ENCODE data around the gene ANOS1. TPM values are rescaled to one million over a fixed set of nuclear protein-coding genes. Genes with fewer than 3 reads are reported as not detected.
"Not testable (repeated sequence)": the region's sequence is repeated elsewhere in the genome, so short reads cannot be mapped to it uniquely, and the experiment has no call there.

Gene ANOS1
- polyA plus RNA-seq, 4 donors: 7.3 to 12.0 (median 8.4) TPM

GRCh38 chrX:8635812-8636211 is 96.1 kb downstream of the ANOS1 start:
- no peak for DNase-seq (ENCODE audit: low read depth in 4 of 4, low spot score in 2 of 4)

- DNase-seq (ENCODE audit: low read depth in 4 of 4, low spot score in 2 of 4): no peak
These were observed 99.0 kb downstream of the ANOS1 start for GRCh38 chrX:8632924-8633323.

GRCh38 chrX:8629871-8630270 is 102.1 kb downstream of the ANOS1 start:
- no peak for DNase-seq (ENCODE audit: low read depth in 4 of 4, low spot score in 2 of 4)

- DNase-seq (ENCODE audit: low read depth in 4 of 4, low spot score in 2 of 4): no peak
These were observed 104.1 kb downstream of the ANOS1 start for GRCh38 chrX:8627796-8628195.

GRCh38 chrX:8607326-8607725 is 124.6 kb downstream of the ANOS1 start:
- DNase-seq (ENCODE audit: low read depth in 4 of 4, low spot score in 2 of 4): no peak

- DNase-seq (ENCODE audit: low read depth in 4 of 4, low spot score in 2 of 4): no peak
These were observed 127.8 kb downstream of the ANOS1 start for GRCh38 chrX:8604131-8604530.

- DNase-seq (ENCODE audit: low read depth in 4 of 4, low spot score in 2 of 4): no peak
These were observed 140.4 kb downstream of the ANOS1 start for GRCh38 chrX:8591501-8591900.

GRCh38 chrX:8586953-8587352 is 145.0 kb downstream of the ANOS1 start:
- DNase-seq (ENCODE audit: low read depth in 4 of 4, low spot score in 2 of 4): no peak

GRCh38 chrX:8579602-8580001 is 152.3 kb downstream of the ANOS1 start:
- no peak for DNase-seq (ENCODE audit: low read depth in 4 of 4, low spot score in 2 of 4)

- no peak for DNase-seq (ENCODE audit: low read depth in 4 of 4, low spot score in 2 of 4)
These were observed 155.1 kb downstream of the ANOS1 start for GRCh38 chrX:8576821-8577220.

- DNase-seq (ENCODE audit: low read depth in 4 of 4, low spot score in 2 of 4): no peak
These were observed 166.2 kb downstream of the ANOS1 start for GRCh38 chrX:8565729-8566128.

- DNase-seq (ENCODE audit: low read depth in 4 of 4, low spot score in 2 of 4): no peak
These were observed 183.5 kb downstream of the ANOS1 start for GRCh38 chrX:8548446-8548845.

GRCh38 chrX:8546715-8547114 is 185.2 kb downstream of the ANOS1 start:
- no peak for DNase-seq (ENCODE audit: low read depth in 4 of 4, low spot score in 2 of 4)

GRCh38 chrX:8520791-8521190 is 211.1 kb downstream of the ANOS1 start:
- no peak for DNase-seq (ENCODE audit: low read depth in 4 of 4, low spot score in 2 of 4)

GRCh38 chrX:8520178-8520577 is 211.8 kb downstream of the ANOS1 start:
- DNase-seq (ENCODE audit: low read depth in 4 of 4, low spot score in 2 of 4): no peak

- no peak for DNase-seq (ENCODE audit: low read depth in 4 of 4, low spot score in 2 of 4)
These were observed 227.5 kb downstream of the ANOS1 start for GRCh38 chrX:8504451-8504850.

GRCh38 chrX:8502101-8502500 is 229.8 kb downstream of the ANOS1 start:
- DNase-seq (ENCODE audit: low read depth in 4 of 4, low spot score in 2 of 4): not testable (repeated sequence)

- no peak for DNase-seq (ENCODE audit: low read depth in 4 of 4, low spot score in 2 of 4)
These were observed 231.7 kb downstream of the ANOS1 start for GRCh38 chrX:8500203-8500602.

- not testable (repeated sequence) for DNase-seq (ENCODE audit: low read depth in 4 of 4, low spot score in 2 of 4)
These were observed 236.9 kb downstream of the ANOS1 start for GRCh38 chrX:8495036-8495435.

- no peak for DNase-seq (ENCODE audit: low read depth in 4 of 4, low spot score in 2 of 4)
These were observed 247.5 kb downstream of the ANOS1 start for GRCh38 chrX:8484360-8484949.

Measured in left renal cortex interstitium (tissue), 4 donors.